ENCODE data around the gene RIN2. TPM values are rescaled to one million over a fixed set of nuclear protein-coding genes. Genes with fewer than 3 reads are reported as not detected.

Gene RIN2
- total RNA-seq, 4 donors from 2014 or later = 40.2 to 117 (median 73.6) TPM

DNA sequence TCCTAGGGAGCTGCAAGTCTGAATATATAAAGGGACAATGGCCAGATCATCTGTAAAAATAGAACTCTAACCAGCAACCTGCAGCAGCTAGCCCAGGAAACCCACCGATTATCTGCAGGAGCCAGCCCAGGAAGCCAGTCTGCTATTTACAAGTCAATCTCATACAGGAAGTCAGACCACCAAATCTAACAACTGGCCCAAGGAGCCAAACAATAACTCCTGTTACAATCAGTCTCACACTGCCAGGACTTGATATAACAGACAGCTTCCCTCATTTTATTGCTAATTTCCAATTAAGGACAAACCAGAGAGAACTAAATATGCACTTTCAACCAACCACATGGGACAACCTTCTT lies 14.4 kb upstream of the RIN2 start:
- no peak for ATAC-seq (ENCODE audit: low FRiP score)
- TF ChIP-seq, protein P1, sequence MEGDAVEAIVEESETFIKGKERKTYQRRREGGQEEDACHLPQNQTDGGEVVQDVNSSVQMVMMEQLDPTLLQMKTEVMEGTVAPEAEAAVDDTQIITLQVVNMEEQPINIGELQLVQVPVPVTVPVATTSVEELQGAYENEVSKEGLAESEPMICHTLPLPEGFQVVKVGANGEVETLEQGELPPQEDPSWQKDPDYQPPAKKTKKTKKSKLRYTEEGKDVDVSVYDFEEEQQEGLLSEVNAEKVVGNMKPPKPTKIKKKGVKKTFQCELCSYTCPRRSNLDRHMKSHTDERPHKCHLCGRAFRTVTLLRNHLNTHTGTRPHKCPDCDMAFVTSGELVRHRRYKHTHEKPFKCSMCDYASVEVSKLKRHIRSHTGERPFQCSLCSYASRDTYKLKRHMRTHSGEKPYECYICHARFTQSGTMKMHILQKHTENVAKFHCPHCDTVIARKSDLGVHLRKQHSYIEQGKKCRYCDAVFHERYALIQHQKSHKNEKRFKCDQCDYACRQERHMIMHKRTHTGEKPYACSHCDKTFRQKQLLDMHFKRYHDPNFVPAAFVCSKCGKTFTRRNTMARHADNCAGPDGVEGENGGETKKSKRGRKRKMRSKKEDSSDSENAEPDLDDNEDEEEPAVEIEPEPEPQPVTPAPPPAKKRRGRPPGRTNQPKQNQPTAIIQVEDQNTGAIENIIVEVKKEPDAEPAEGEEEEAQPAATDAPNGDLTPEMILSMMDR (IDR thresholded peaks at IDR 0.05) = no peak
- no peak for DNase-seq (ENCODE audit: low spot score)

DNA sequence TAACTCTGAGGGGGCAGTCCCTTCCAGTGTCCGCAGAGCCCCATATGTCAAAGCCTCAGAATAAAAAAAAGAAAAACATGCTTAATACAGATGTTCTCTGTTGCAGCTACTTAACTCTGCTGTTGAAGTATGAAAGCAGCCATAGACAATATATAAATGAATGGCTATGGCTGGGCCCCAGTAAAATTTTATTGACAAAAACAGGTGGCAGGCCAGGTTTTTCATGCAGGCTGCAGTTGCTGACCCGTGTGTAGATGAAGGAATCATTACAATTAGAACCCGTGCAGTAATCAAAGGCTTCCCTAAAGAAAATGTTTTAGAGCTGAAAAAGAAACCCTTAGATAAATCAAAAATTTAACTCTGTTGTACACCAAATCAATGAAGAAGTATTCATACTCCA lies 13.0 kb upstream of the RIN2 start:
- ATAC-seq (ENCODE audit: low FRiP score) (no peak), DNase-seq (ENCODE audit: low spot score) (no peak)
- TF ChIP-seq, protein P1 (IDR thresholded peaks at IDR 0.05) = no peak

DNA sequence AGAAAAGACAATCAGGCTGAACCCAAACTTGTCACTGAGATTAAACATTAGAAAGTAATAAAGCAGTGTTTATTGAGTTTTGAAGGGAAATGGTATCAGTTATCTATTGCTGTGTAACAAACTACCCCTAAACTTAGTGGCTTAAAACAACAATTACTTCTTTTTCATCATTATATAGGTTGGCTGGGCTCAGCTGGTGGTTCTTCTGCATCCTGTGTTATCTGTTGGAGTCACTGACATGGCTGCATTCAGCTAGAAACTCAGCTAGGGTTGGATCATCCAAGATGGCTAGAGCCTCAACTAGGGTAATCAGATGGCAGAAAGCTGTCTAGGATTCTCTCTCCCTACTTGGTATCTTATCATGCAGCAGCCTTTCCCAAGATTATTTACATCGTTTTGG lies 12.5 kb upstream of the RIN2 start:
- no peak for DNase-seq (ENCODE audit: low spot score)
- TF ChIP-seq, protein P1 (IDR thresholded peaks at IDR 0.05) = no peak

DNA sequence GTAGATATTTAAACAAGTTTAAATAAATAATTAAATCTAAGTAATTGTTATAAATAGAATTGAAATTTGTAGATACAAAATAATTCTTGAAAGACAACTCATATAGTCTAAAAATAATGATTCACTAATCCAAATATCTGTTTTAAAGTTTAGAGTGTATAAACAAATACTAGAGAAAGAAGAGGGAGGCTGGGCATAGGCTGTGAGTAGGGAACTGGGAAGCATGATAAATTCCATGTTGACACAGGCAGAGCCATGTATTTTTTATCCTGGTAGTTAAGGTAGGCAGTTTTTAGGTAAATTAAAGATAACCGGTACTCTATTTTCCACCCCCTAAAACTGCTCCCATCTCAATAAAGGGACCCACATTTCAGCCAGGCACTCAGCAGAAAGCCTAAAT lies 11.7 kb upstream of the RIN2 start:
- no peak for DNase-seq (ENCODE audit: low spot score)
- no peak for ATAC-seq (ENCODE audit: low FRiP score)
- TF ChIP-seq, protein P1 (IDR thresholded peaks at IDR 0.05) = no peak

More for the DNA sequence above, 12.5 kb upstream of the RIN2 start:
- ATAC-seq (ENCODE audit: low FRiP score) = no peak

DNA sequence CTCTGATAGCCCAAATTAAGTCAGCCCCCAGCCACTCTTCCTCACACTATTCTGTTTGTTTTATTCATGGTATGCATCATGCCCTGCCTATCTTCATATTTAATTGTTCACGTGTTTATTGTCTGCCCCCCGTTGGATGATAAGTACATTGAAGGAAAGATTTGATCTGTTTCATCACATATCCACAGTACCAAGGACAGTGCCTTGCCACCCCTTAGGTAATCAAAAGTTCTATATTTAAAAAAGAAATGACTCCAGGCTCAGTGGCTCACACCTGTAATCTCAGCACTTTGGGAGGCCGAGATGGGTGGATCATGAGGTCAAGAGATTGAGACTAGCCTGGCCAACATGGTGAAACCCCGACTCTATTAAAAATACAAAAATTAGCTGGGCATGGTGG lies 10.2 kb upstream of the RIN2 start:
- ATAC-seq (ENCODE audit: low FRiP score) (no peak), DNase-seq (ENCODE audit: low spot score) (no peak)
- TF ChIP-seq, protein P1 (IDR thresholded peaks at IDR 0.05) = no peak

DNA sequence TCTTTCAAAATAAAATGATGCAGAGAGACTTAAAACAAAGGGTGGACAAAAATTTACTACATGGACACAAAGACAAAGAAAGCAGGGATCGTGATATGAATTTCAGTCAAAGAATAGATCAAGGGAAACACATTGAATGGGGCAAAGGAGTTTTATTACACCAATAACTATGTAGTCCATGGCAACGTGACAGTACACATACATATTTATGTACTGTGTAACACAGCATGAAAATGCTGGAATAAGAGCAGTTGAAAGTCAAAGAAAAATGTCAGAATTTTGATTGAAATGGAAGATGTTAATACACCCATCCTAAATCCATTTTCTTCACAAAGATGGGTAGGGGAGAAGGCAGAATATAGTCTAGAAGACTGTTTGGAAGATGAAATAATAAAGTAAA lies 9.4 kb upstream of the RIN2 start:
- DNase-seq (ENCODE audit: low spot score) = no peak
- ATAC-seq (ENCODE audit: low FRiP score) = no peak
- TF ChIP-seq, protein P1 (IDR thresholded peaks at IDR 0.05) = no peak

DNA sequence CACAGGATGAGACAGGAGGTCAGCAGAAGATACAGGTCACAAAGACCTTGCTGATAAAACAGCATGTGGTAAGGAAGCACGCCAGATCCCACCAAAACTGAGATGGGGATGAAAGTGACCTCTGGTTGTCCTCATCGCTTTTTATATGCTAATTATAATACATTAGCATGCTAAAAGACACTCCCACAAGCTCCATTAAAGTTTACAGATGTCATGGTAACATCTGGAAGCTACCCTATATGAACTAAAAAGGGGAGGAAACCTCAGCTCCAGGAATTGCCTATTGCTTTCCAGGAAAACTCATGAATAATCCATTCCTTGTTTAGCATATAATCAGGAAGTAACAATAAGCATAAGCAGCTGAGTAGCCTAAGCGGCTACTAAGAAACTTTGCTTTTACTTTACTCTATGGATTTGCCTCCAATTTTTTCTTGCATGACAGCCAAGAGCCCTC lies 8.4 kb upstream of the RIN2 start:
- TF ChIP-seq, protein P1 (IDR thresholded peaks at IDR 0.05) = no peak
- no peak for ATAC-seq (ENCODE audit: low FRiP score)
- DNase-seq (ENCODE audit: low spot score) = no peak

Data from omental fat pad (tissue), 4 donors.